Measurements from ENCODE around the gene BRME1. TPM values are rescaled to one million over a fixed set of nuclear protein-coding genes. Genes with fewer than 3 reads are reported as not detected.

BRME1 gene
- total RNA-seq, 1 donor from 2014 or later = 0.49 TPM

- Mint-ChIP-seq H3K9me3 (no peaks in the 10 kb centered on the region), H3K27me3 (ENCODE audit: insufficient read depth, low read depth) (peaks cover 14% of the 10 kb centered on the region), H3K27ac (peak overlapping the region; percentile 97), H3K4me3 (peak overlapping the region; percentile 76), H3K4me1 (peaks cover 29% of the 10 kb centered on the region), H3K36me3 (no peaks in the 10 kb centered on the region)
- Histone ChIP-seq H3K9me3 (ENCODE audit: low read depth) (no peaks in the 10 kb centered on the region), H3K4me2 (peak overlapping the region; percentile 59), H3F3A (ENCODE audit: low read depth) (peaks cover 43% of the 10 kb centered on the region), H3K27me3 (peaks cover 7% of the 10 kb centered on the region), H4K20me1 (ENCODE audit: low read depth) (no peaks in the 10 kb centered on the region), H3K27ac (no peak overlapping the region), H3K4me1 (peaks cover 8% of the 10 kb centered on the region), H3K36me3 (no peaks in the 10 kb centered on the region), H3K4me3 (peak overlapping the region; percentile 24), H2AFZ (replicated peaks) (peak overlapping the region; percentile 36), H3K79me2 (ENCODE audit: low read depth) (no peaks in the 10 kb centered on the region), H3K9ac (no peak overlapping the region)
- peak; percentile 87 for DNase-seq (ENCODE audit: low spot score)
- TF ChIP-seq, protein P1, sequence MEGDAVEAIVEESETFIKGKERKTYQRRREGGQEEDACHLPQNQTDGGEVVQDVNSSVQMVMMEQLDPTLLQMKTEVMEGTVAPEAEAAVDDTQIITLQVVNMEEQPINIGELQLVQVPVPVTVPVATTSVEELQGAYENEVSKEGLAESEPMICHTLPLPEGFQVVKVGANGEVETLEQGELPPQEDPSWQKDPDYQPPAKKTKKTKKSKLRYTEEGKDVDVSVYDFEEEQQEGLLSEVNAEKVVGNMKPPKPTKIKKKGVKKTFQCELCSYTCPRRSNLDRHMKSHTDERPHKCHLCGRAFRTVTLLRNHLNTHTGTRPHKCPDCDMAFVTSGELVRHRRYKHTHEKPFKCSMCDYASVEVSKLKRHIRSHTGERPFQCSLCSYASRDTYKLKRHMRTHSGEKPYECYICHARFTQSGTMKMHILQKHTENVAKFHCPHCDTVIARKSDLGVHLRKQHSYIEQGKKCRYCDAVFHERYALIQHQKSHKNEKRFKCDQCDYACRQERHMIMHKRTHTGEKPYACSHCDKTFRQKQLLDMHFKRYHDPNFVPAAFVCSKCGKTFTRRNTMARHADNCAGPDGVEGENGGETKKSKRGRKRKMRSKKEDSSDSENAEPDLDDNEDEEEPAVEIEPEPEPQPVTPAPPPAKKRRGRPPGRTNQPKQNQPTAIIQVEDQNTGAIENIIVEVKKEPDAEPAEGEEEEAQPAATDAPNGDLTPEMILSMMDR (IDR thresholded peaks at IDR 0.05) = no peak
- TF ChIP-seq EZH2 (IDR thresholded peaks at IDR 0.05) (no peak), EZH2phosphoT487 (IDR thresholded peaks at IDR 0.05) (no peak)
Measured at GRCh38 chr19:13849991-13850909, 55.7 kb downstream of the BRME1 start.

DNA sequence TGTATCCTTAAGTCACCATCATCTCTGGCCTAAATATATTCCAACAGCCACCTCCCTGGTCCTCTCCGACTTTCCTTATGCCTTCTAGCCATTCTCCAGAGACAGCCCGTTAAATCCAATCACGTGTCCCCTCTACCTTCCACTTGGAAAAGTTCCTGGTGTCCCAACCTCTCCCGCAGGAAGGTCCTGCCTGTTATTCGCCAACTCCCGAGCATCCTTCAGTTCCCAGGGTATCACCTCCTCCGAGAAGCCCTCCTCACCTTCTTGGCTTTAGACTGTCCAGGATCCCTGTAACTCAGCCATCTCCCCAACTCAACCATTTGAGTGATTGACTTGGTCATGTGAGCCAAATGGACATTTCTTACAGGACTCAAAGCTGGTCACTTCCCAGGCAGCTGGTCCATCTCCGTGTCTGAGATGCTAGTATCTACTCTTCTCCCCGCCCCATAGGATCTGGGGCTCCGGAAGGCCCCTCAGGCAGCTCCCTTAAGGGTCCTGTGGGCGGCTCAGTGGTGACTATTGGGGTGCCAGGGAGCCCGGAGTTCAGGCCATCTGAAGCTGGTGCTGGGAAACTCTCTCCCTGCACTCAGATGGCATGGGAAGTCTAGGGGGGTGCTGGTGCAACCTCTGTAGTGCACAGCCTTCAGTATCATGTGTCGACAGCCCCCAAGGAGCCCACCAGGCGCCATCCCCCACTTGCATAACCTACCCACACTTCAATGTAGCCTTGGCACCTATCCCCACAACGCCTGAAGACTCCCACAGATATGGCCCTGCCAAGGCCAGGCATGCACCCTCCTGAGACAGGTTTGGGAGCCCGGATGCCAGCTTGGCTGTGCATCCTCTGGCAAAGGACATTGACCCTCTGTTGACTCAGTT is 56.9 kb downstream of the BRME1 start:
- peaks cover 40% of the 10 kb centered on the region for H3K4me1 Mint-ChIP-seq
- Histone ChIP-seq H3K4me1 (peaks cover 12% of the 10 kb centered on the region), H3K4me3 (no peak overlapping the region), H3K9me3 (ENCODE audit: low read depth) (no peaks in the 10 kb centered on the region), H3K36me3 (no peaks in the 10 kb centered on the region), H3K4me2 (no peak overlapping the region), H2AFZ (replicated peaks) (no peak overlapping the region), H3F3A (ENCODE audit: low read depth) (peaks cover 53% of the 10 kb centered on the region), H3K9ac (no peak overlapping the region), H3K79me2 (ENCODE audit: low read depth) (no peaks in the 10 kb centered on the region), H3K27ac (no peak overlapping the region), H3K27me3 (peaks cover 7% of the 10 kb centered on the region), H4K20me1 (ENCODE audit: low read depth) (no peaks in the 10 kb centered on the region)
- TF ChIP-seq, protein P1 (IDR thresholded peaks at IDR 0.05) = no peak
- TF ChIP-seq EZH2 (IDR thresholded peaks at IDR 0.05) = no peak
- no peak for TF ChIP-seq EZH2phosphoT487 (IDR thresholded peaks at IDR 0.05)
- peak overlapping the region; percentile 95 for H3K27ac Mint-ChIP-seq
- H3K9me3 Mint-ChIP-seq = no peaks in the 10 kb centered on the region
- DNase-seq (ENCODE audit: low spot score) = no peak
- peaks cover 19% of the 10 kb centered on the region for H3K27me3 Mint-ChIP-seq (ENCODE audit: insufficient read depth, low read depth)
- peak overlapping the region; percentile 54 for H3K4me3 Mint-ChIP-seq
- no peaks in the 10 kb centered on the region for H3K36me3 Mint-ChIP-seq

DNA sequence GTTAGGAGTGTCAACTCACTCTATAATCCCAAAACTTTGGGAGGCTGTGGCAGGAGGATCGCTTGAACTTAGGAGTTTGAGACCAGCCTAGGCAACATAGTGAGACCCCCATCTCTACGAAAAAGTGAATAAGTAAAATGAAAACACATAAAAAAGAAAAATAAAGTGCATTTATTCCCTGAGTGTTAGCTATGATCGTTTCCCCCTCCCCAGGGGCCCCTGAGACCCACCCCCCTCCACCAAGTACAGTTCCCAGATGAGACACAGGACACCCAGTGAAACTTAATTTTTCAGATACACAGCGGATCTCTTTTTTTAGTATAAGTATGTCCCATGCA is 57.6 kb downstream of the BRME1 start:
- Histone ChIP-seq H4K20me1 (ENCODE audit: low read depth) (no peaks in the 10 kb centered on the region), H3F3A (ENCODE audit: low read depth) (peaks cover 60% of the 10 kb centered on the region), H2AFZ (replicated peaks) (no peak overlapping the region), H3K9ac (no peak overlapping the region), H3K4me2 (peak overlapping the region; percentile 80), H3K27ac (no peak overlapping the region), H3K36me3 (no peaks in the 10 kb centered on the region), H3K4me3 (peak overlapping the region; percentile 63), H3K27me3 (peaks cover 8% of the 10 kb centered on the region), H3K4me1 (peaks cover 19% of the 10 kb centered on the region), H3K9me3 (ENCODE audit: low read depth) (no peaks in the 10 kb centered on the region), H3K79me2 (ENCODE audit: low read depth) (no peaks in the 10 kb centered on the region)
- Mint-ChIP-seq H3K27me3 (ENCODE audit: insufficient read depth, low read depth) (peaks cover 20% of the 10 kb centered on the region), H3K4me1 (peaks cover 47% of the 10 kb centered on the region), H3K4me3 (peak overlapping the region; percentile 71), H3K27ac (peak overlapping the region; percentile 64), H3K9me3 (no peaks in the 10 kb centered on the region), H3K36me3 (no peaks in the 10 kb centered on the region)
- no peak for TF ChIP-seq EZH2 (IDR thresholded peaks at IDR 0.05)
- no peak for TF ChIP-seq EZH2phosphoT487 (IDR thresholded peaks at IDR 0.05)
- TF ChIP-seq, protein P1 (IDR thresholded peaks at IDR 0.05) = no peak
- DNase-seq (ENCODE audit: low spot score) = no peak

Measured in neural progenitor cell (in vitro differentiated cells).